SU-DHL-6 (cell line): ENCODE measurements around the gene EGR4.

Experiments used
- CTCF ChIP-seq: fragments of 200-600 bp; sonication (generic); IDR thresholded peaks from one replicate; pipeline ENCODE4 v1.5.1; 2017; ENCODE audit warnings: antibody characterized with exemption, mild to moderate bottlenecking, low read length, moderate library complexity; ENCODE audit not compliant: insufficient read depth, poor library complexity, severe bottlenecking
- EZH2phosphoT487 ChIP-seq: fragments of 200-600 bp; sonication (generic), shearing (Covaris generic); conservative IDR thresholded peaks from 2 replicates; pipeline ENCODE4 v1.6.1; 2018; ENCODE audit warnings: mild to moderate bottlenecking, antibody characterized with exemption, low read length, moderate library complexity, mixed read lengths

- TF ChIP-seq CTCF = no peak
- TF ChIP-seq EZH2phosphoT487 = no peak
Observed at GRCh38 chr2:73293534-73294171, at the start of gene EGR4.
